Lung (tissue), 12 donors: ENCODE measurements around the gene ITPKB. TPM values are rescaled to one million over a fixed set of nuclear protein-coding genes. Genes with fewer than 3 reads are reported as not detected.

Source experiments
- ATAC-seq: fragments of 200-7000 bp; cut with Tn5 transposase; one replicate; pipeline ENCODE4 v1.9.1; 2020; ENCODE audit warnings: moderate number of reproducible peaks; ENCODE audit not compliant: insufficient read depth, low FRiP score
- DNase-seq, 3 donors: peaks; one replicate each; pipeline ENCODE4 v3.0.0-alpha.2; 2013 to 2017
- H3K27ac ChIP-seq, 2 donors: one replicate each; pipeline ENCODE4 v1.5.1; 2013; ENCODE audit warnings: mild to moderate bottlenecking in 2 of 2, moderate library complexity in 2 of 2, control low read depth in 1 of 2, inconsistent platforms in 1 of 2, low read depth in 1 of 2, low read length in 1 of 2
- H3K27me3 ChIP-seq, 3 donors: one replicate each; pipeline ENCODE4 v1.5.1; 2013; ENCODE audit warnings: low read length in 2 of 3; ENCODE audit not compliant: control insufficient read depth in 3 of 3, insufficient read depth in 3 of 3
- H3K36me3 ChIP-seq, 4 donors: one replicate each; pipeline ENCODE4 v1.5.1; 2013; ENCODE audit warnings: low read length in 4 of 4, mild to moderate bottlenecking in 1 of 4, moderate library complexity in 1 of 4; ENCODE audit not compliant: control insufficient read depth in 4 of 4, insufficient read depth in 4 of 4
- H3K4me1 ChIP-seq, 5 donors: one replicate each; pipeline ENCODE4 v1.5.1; 2013; ENCODE audit warnings: low read length in 5 of 5, mild to moderate bottlenecking in 2 of 5, moderate library complexity in 1 of 5; ENCODE audit not compliant: control insufficient read depth in 5 of 5, insufficient read depth in 5 of 5
- H3K4me3 ChIP-seq: one replicate; pipeline ENCODE4 v1.5.1; 2013; ENCODE audit warnings: mild to moderate bottlenecking, control low read depth, moderate library complexity
- H3K9ac ChIP-seq, 2 donors: one replicate each; pipeline ENCODE4 v1.5.1; 2013; ENCODE audit warnings: low read length in 2 of 2, control low read depth in 1 of 2; ENCODE audit not compliant: insufficient read depth in 1 of 2
- H3K9me3 ChIP-seq, 4 donors: one replicate each; pipeline ENCODE4 v1.5.1; 2013; ENCODE audit warnings: low read length in 3 of 4, mild to moderate bottlenecking in 1 of 4, moderate library complexity in 1 of 4; ENCODE audit not compliant: control insufficient read depth in 4 of 4, insufficient read depth in 3 of 4
- WGBS, 2 donors: extraction: QIAGEN DNeasy Blood & Tissue Kit; methylation state at CpG; one replicate each; pipeline ENCODE4 v1.1.7; 2013; 5-methylcytosine and 5-hydroxymethylcytosine counted together
- polyA plus RNA-seq, 2 donors: library from polyadenylated mRNA; stranded (reverse); fragments of 200-250 nt; gene quantifications; one replicate each; pipeline ENCODE4 v1.2.1, GENCODE V29; 2013
- total RNA-seq, 2 donors: library from RNA; depleted of rRNA in 1 of 2; stranded (reverse); fragments of >200 nt in 1 of 2; gene quantifications; one replicate each; pipeline ENCODE4 v1.2.1, GENCODE V29; 2014 to 2021
- TF ChIP-seq, protein P1 (sequence below): IDR thresholded peaks from 2 replicates; pipeline ENCODE4 v1.5.1; 2012; ENCODE audit warnings: mild to moderate bottlenecking; ENCODE audit errors: control extremely low read depth, extremely low read depth
- donor health status: control.
- donor health status: control.
- donor health status: Bipolar disorder and iron deficiency.
- donor health status: healthy.
- donor health status: DM: yes; HTN: yes; CAD: no.

The ITPKB gene
- total and polyA plus RNA-seq, 4 donors: 9.9 to 46.6 (median 28.1) TPM

GRCh38 chr1:226632922-226633351 is 106.1 kb downstream of the ITPKB start:
- WGBS, 2 donors: 72 to 73% methylated on average over 10 of the region's 10 CpGs
- TF ChIP-seq, protein P1, sequence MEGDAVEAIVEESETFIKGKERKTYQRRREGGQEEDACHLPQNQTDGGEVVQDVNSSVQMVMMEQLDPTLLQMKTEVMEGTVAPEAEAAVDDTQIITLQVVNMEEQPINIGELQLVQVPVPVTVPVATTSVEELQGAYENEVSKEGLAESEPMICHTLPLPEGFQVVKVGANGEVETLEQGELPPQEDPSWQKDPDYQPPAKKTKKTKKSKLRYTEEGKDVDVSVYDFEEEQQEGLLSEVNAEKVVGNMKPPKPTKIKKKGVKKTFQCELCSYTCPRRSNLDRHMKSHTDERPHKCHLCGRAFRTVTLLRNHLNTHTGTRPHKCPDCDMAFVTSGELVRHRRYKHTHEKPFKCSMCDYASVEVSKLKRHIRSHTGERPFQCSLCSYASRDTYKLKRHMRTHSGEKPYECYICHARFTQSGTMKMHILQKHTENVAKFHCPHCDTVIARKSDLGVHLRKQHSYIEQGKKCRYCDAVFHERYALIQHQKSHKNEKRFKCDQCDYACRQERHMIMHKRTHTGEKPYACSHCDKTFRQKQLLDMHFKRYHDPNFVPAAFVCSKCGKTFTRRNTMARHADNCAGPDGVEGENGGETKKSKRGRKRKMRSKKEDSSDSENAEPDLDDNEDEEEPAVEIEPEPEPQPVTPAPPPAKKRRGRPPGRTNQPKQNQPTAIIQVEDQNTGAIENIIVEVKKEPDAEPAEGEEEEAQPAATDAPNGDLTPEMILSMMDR: no peak
- DNase-seq (peak in 1 of 3 donors; percentile 8), ATAC-seq (no peak)
- no peaks in the 10 kb centered on the region for H3K9me3 ChIP-seq
- no peak overlapping the region for H3K27ac ChIP-seq
- H3K27me3 ChIP-seq: no peaks in the 10 kb centered on the region
- no peak overlapping the region for H3K9ac ChIP-seq
- no peaks in the 10 kb centered on the region for H3K4me1 ChIP-seq
- no peak overlapping the region for H3K4me3 ChIP-seq
- peaks cover 0 to 28% (median 2%) of the 10 kb centered on the region in 4 donors for H3K36me3 ChIP-seq

GRCh38 chr1:226632169-226632879 is 106.8 kb downstream of the ITPKB start:
- no peaks in the 10 kb centered on the region for H3K4me1 ChIP-seq
- H3K27me3 ChIP-seq: no peaks in the 10 kb centered on the region
- WGBS, 2 donors: 92 to 95% methylated on average over 9 of the region's 9 CpGs
- peak in 1 of 3 donors; percentile 10 for DNase-seq
- TF ChIP-seq, protein P1: no peak
- no peaks in the 10 kb centered on the region for H3K9me3 ChIP-seq
- peaks cover 0 to 23% (median 2%) of the 10 kb centered on the region in 4 donors for H3K36me3 ChIP-seq
- H3K9ac ChIP-seq: no peak overlapping the region
- H3K27ac ChIP-seq: no peak overlapping the region
- H3K4me3 ChIP-seq: no peak overlapping the region
- no peak for ATAC-seq

GRCh38 chr1:226631229-226632000 is 107.7 kb downstream of the ITPKB start:
- H3K9me3 ChIP-seq: no peaks in the 10 kb centered on the region
- peaks cover 0 to 15% (median 0%) of the 10 kb centered on the region in 4 donors for H3K36me3 ChIP-seq
- no peaks in the 10 kb centered on the region for H3K27me3 ChIP-seq
- TF ChIP-seq, protein P1: no peak
- WGBS, 2 donors: 82% methylated on average over 10 of the region's 10 CpGs
- H3K9ac ChIP-seq: no peak overlapping the region
- ATAC-seq (no peak), DNase-seq (peak in 1 of 3 donors; percentile 3)
- H3K4me1 ChIP-seq: no peaks in the 10 kb centered on the region
- no peak overlapping the region for H3K4me3 ChIP-seq
- no peak overlapping the region for H3K27ac ChIP-seq
